ENCODE measurements around the gene PIKFYVE. TPM values are rescaled to one million over a fixed set of nuclear protein-coding genes. Genes with fewer than 3 reads are reported as not detected.

The PIKFYVE gene
- total RNA-seq, 1 experiment from 2014 or later: 27.2 TPM

GRCh38 chr2:208280234-208280633 is 14.2 kb downstream of the PIKFYVE start:
- no peaks in the 10 kb centered on the region for H3K4me1 ChIP-seq (ENCODE audit: insufficient read depth, low read length)
- no peak for TF ChIP-seq CTCF (conservative IDR thresholded peaks at IDR 0.05)
- H3K27me3 ChIP-seq (ENCODE audit: insufficient read depth, low read length): no peaks in the 10 kb centered on the region
- H4K8ac ChIP-seq (replicated peaks; ENCODE audit: insufficient read length, low read depth, low read length): no peak overlapping the region
- no peaks in the 10 kb centered on the region for H3K79me2 ChIP-seq (ENCODE audit: insufficient read depth, low read length)
- no peak overlapping the region for H2AFZ ChIP-seq (ENCODE audit: low read length)
- no peak overlapping the region for H2BK15ac ChIP-seq (ENCODE audit: low read depth, low read length)
- H3K4me1 Mint-ChIP-seq: no peaks in the 10 kb centered on the region
- H2BK5ac ChIP-seq (ENCODE audit: insufficient read length, low read length): no peak overlapping the region
- H2BK120ac ChIP-seq (ENCODE audit: low read depth, low read length, poor library complexity, severe bottlenecking): no peak overlapping the region
- H3K9me3 Mint-ChIP-seq: no peaks in the 10 kb centered on the region
- H3K27me3 Mint-ChIP-seq (ENCODE audit: low read depth): no peaks in the 10 kb centered on the region
- no peak overlapping the region for H2BK12ac ChIP-seq (ENCODE audit: insufficient read length, low read depth, low read length)
- no peak overlapping the region for H2BK20ac ChIP-seq (ENCODE audit: low read depth, low read length, poor library complexity, severe bottlenecking)
- no peak overlapping the region for H3K9ac ChIP-seq (ENCODE audit: extremely low read depth, insufficient read length, low read length)
- H3K56ac ChIP-seq (ENCODE audit: insufficient read length, low read depth, low read length): no peak overlapping the region
- no peak overlapping the region for H2AK5ac ChIP-seq (ENCODE audit: insufficient read length, low read length)
- H3K4ac ChIP-seq (ENCODE audit: low read depth, low read length): no peak overlapping the region
- no peak overlapping the region for H3K4me3 Mint-ChIP-seq
- H3K9me3 ChIP-seq (ENCODE audit: control insufficient read depth, low read depth, low read length): no peaks in the 10 kb centered on the region
- no peak overlapping the region for H3K27ac Mint-ChIP-seq
- WGBS (ENCODE audit: extremely low coverage, insufficient read length, low lambda C conversion rate): no CpG with 5 or more reads among the region's 2 CpGs
- no peak overlapping the region for H3K27ac ChIP-seq (ENCODE audit: insufficient read length, low read depth, low read length)
- H4K20me1 ChIP-seq (ENCODE audit: control insufficient read depth, insufficient read depth, insufficient read length): no peaks in the 10 kb centered on the region
- no peaks in the 10 kb centered on the region for H3K23me2 ChIP-seq (ENCODE audit: insufficient read length, low read depth, low read length, poor library complexity, severe bottlenecking)
- no peak overlapping the region for H4K91ac ChIP-seq (ENCODE audit: insufficient read length, low read depth, low read length)
- no peak overlapping the region for H3K14ac ChIP-seq (ENCODE audit: insufficient read depth, low read length)
- H3K79me1 ChIP-seq (ENCODE audit: insufficient read depth, low read depth, low read length, poor library complexity, severe bottlenecking): peaks cover 4% of the 10 kb centered on the region
- H3K4me2 ChIP-seq (ENCODE audit: insufficient read depth, insufficient read length, low read length): no peak overlapping the region
- peaks cover 38 to 82% (median 76%) of the 10 kb centered on the region in 3 experiments; a peak in 6 of 7 replicates for H3K36me3 Mint-ChIP-seq (ENCODE audit: insufficient read depth in 1 of 3, low read depth in 3 of 3)
- no peak overlapping the region for H3K18ac ChIP-seq (ENCODE audit: insufficient read length, low read depth, low read length)
- no peak overlapping the region for H3K23ac ChIP-seq (ENCODE audit: insufficient read length, low read depth, low read length)
- no peak for DNase-seq
- no peak overlapping the region for H4K5ac ChIP-seq (ENCODE audit: insufficient read length, low read depth, low read length)
- no peak overlapping the region for H3T11ph ChIP-seq (ENCODE audit: low read length)
